NCI-H1694 (cell line): Measurements from ENCODE around the gene PLCL1.

ENCODE experiments used
- DNase-seq: peaks from one replicate; lab custom pipeline; 2025; lab: John Stamatoyannopoulos, UW

Gene PLCL1

GRCh38 chr2:197804049-197804757, at the start of gene PLCL1:
TSS of gene PLCL1 (plus strand) at chr2:197804593.
- DNase-seq, result peak; percentile 82

GRCh38 chr2:197759013-197759412, 45.4 kb upstream of the PLCL1 start:
- no peak for DNase-seq

- no peak for DNase-seq
Observed at GRCh38 chr2:197759625-197760292, 44.6 kb upstream of the PLCL1 start.

- DNase-seq, result no peak
Observed at GRCh38 chr2:197760293-197760657, 44.1 kb upstream of the PLCL1 start.

GRCh38 chr2:197777823-197778407, 26.5 kb upstream of the PLCL1 start:
- no peak for DNase-seq

- no peak for DNase-seq
Observed at GRCh38 chr2:197779261-197779660, 25.1 kb upstream of the PLCL1 start.

GRCh38 chr2:197782126-197782525, 22.3 kb upstream of the PLCL1 start:
- DNase-seq, result no peak

GRCh38 chr2:197784956-197785941, 19.1 kb upstream of the PLCL1 start, which contains the start of gene BOLL:
TSS of gene BOLL (minus strand) at chr2:197785319. CDS start at chr2:197781850, 3,469 bp downstream.
- no peak for DNase-seq

GRCh38 chr2:197786010-197786877, 18.1 kb upstream of the PLCL1 start:
- DNase-seq, result no peak

GRCh38 chr2:197793456-197793855, 10.9 kb upstream of the PLCL1 start:
- DNase-seq, result no peak

GRCh38 chr2:197795277-197795676, 9.1 kb upstream of the PLCL1 start:
- DNase-seq, result no peak

GRCh38 chr2:197798187-197798586, 6.2 kb upstream of the PLCL1 start:
- DNase-seq, result no peak

GRCh38 chr2:197799068-197799467, 5.3 kb upstream of the PLCL1 start:
- peak; percentile 32 for DNase-seq

GRCh38 chr2:197800091-197800490, 4.3 kb upstream of the PLCL1 start:
- DNase-seq, result no peak

GRCh38 chr2:197801033-197801432, 3.4 kb upstream of the PLCL1 start:
- DNase-seq, result no peak

- peak; percentile 60 for DNase-seq
Observed at GRCh38 chr2:197803033-197803444, 1.4 kb upstream of the PLCL1 start.

GRCh38 chr2:197804758-197805714, 643 bp downstream of the PLCL1 start:
- no peak for DNase-seq

GRCh38 chr2:197805715-197806633, 1.6 kb downstream of the PLCL1 start:
- DNase-seq, result no peak

- no peak for DNase-seq
Observed at GRCh38 chr2:197809064-197809463, 4.7 kb downstream of the PLCL1 start.
